Measurements from ENCODE around the gene LATS2.

Gene LATS2

GRCh38 chr13:20995245-20995838 lies 66.0 kb downstream of the LATS2 start:
- in situ Hi-C loops (cut with MboI; ENCODE audit: low sequenced_read_pairs): no loop called here

DNA sequence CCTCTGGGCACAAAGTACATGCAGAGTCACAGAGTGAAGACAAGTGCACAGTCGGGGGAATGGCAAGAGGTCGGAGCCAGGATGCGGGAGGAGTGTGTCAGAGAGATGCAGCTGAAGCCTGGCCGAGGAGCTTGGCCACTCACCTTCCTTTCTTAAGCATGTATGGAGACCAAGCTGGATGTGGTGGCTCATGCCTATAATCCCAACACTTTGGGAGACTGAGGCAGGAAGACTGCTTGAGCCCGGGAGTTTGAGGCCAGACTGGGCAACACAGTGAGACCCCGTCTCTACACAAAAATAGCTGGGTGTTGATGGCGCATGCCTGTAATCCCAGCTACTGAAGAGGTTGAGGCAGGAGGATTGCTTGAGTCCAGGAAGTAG lies 67.0 kb downstream of the LATS2 start:
- in situ Hi-C loops (cut with MboI; ENCODE audit: low sequenced_read_pairs): no loop called here

GRCh38 chr13:20993661-20994440 lies 67.5 kb downstream of the LATS2 start:
- in situ Hi-C loops (cut with MboI; ENCODE audit: low sequenced_read_pairs): no loop called here

DNA sequence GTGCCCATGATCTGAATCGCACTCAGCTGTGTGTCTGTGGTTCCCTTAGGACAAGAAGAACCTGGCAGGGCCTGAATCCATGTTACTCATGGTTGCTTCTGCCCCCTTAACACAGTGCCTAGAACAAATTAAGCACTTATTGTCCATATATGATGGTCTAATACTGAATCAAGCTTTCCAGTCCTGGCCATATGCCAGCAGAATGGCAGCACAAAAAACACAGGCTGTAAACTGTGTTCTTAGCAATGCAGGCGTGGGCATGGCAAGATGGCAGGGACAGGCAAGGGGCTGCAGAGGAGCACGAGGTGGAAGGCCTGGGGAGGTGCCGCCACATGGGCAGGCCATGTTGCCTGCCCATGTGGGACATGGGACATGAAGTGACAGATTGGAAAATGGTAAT lies 68.2 kb downstream of the LATS2 start:
- in situ Hi-C loops (cut with MboI; ENCODE audit: low sequenced_read_pairs): no loop called here

- in situ Hi-C loops (cut with MboI; ENCODE audit: low sequenced_read_pairs): no loop called here
These were observed 69.5 kb downstream of the LATS2 start for GRCh38 chr13:20991741-20992520.

DNA sequence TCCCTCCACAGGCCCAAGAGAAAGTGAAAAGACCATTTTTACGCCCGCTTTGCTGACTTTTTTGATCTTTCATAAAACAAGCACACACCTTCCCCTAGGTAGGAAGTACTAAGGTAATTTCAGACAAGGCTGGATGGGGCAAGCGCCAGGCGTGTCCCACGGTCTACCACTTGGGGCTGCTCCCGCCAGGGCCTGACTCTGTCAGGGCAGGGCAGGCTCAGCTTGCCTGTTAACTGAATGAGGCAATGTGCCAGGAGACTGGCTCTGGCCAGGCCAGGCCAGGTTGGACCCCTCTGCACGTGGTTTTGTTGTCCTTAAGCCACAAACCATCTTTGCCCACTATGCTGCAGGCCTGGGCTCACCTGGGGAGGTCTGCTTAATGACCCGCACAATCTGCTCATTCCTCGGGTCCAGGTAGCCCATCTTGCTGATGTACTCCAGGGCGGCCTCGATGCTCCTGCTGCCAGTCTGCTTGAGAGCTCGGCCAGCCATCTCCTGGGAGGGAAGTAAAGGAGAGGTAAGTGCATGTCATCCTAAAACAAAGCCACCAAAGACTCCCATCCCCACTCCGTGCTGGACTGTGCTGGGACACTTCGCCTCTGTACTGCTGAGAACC lies 70.4 kb downstream of the LATS2 start:
- in situ Hi-C loops (cut with MboI; ENCODE audit: low sequenced_read_pairs): no loop called here

DNA sequence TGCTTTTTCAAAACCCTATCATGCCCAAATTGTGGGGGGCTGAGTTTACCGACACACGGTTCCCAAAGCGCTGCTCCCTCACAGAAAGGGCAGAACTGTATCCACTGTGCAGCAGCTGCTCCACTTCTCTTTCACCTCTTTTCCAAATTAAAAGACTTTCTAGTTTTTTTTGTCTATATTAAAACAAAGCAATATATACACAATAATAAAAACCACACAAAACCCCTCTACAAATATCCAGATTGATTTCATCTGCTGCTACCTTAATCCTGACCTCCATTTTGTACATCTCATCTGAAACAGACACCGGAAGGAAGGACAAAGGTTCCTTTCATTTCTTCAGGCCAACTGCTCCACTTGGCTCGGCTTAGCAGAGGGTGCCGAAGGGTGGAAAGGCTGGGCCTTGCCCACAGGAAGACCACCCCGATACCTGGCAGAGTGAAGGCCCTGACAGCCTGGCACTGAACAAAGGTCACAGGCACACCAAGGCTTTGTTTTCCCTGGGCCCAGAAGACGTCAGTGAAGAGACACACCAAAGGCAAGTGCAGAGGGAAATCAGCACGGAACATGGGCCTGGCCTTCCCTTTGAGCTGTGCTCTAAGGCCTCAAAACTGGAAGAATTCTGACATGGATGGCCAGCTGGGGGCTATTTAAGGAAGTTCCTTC lies 71.6 kb downstream of the LATS2 start:
- in situ Hi-C loops (cut with MboI; ENCODE audit: low sequenced_read_pairs): no loop called here

DNA sequence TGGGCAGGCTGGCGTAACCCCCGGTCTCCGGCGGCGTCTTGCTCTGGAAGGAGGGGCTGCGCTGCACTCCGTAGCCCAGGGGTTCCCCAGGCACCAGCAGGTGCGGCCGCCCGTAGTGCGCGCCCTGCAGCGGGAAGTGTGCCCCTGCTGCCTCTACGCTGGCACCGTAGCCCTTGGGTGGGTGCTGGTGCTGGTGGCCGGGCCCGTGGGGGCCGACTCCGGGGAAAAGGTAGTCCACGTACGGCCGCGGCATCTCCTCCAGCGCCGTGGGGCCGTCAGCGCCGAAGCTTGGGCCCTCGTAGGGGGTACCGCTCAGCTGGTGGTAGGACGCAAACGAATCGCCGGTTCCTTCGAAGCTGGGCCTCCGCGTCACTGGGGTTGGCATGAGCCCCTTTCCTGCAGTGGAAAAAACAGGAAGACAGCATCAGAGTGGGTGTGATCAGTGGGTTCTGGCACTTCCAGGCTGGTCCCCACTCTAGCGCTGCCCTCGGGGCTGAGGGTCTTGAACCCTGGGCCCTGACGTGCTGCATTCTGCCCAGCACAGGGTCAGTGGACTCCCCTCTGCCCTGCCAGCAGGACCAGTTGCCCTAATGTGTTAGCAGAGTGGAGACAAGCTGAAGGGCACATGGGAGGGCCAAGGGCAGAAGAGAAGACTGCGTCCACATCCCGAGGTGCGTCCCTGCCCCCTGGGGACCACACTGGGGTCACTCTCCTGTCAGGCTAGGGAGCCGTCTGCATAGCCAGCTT lies 72.3 kb downstream of the LATS2 start:
- in situ Hi-C loops (cut with MboI; ENCODE audit: low sequenced_read_pairs): no loop called here

DNA sequence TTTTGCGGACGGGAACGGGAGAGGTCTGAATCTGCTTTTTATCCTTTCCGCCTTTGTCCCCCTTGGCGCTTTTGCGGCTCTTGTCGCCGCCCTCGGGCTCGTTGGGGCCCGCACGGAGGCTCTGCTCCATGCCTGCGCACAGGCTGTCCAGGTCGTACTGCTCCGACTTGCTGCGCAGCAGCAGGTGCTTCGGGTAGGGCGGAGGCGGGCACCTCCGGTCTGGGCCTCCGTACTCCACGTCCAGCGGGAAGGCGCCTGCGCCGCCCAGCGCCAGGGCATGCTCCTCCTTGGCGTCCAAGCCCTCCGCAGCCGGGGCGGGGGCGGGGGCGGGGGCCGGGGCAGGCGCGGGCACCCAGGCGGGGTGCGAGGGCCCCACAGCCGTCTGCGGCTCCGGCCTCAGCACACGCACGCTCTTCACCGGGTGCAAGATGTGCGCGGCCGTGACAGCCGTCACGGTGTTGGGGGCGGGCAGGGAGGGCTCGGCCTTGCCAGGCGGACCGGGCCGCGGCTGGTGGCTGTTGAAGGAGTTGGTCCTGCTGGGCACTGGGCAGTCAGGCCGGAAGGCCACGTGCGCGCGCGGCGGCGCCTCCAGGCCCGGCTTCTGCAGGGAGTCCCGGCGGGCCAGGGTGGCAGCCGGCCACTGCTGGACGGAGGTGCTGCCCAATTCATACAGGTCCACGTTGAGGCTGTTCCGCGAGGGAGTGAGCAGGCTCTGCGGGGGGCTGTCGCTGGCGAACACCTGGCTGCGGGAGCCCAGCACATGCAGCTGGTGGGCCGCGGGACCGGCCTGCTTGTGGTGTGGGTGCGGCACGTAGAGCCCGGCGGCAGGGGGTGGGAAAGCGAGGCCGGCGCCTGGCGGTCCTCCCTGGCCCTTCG lies 73.1 kb downstream of the LATS2 start:
- in situ Hi-C loops (cut with MboI; ENCODE audit: low sequenced_read_pairs): no loop called here

- in situ Hi-C loops (cut with MboI; ENCODE audit: low sequenced_read_pairs): no loop called here
These were observed 73.8 kb downstream of the LATS2 start for GRCh38 chr13:20987599-20987998.

GRCh38 chr13:20984879-20985278 lies 76.5 kb downstream of the LATS2 start:
- in situ Hi-C loops (cut with MboI; ENCODE audit: low sequenced_read_pairs): no loop called here

GRCh38 chr13:20983386-20983785 lies 78.0 kb downstream of the LATS2 start:
- in situ Hi-C loops (cut with MboI; ENCODE audit: low sequenced_read_pairs): no loop called here

DNA sequence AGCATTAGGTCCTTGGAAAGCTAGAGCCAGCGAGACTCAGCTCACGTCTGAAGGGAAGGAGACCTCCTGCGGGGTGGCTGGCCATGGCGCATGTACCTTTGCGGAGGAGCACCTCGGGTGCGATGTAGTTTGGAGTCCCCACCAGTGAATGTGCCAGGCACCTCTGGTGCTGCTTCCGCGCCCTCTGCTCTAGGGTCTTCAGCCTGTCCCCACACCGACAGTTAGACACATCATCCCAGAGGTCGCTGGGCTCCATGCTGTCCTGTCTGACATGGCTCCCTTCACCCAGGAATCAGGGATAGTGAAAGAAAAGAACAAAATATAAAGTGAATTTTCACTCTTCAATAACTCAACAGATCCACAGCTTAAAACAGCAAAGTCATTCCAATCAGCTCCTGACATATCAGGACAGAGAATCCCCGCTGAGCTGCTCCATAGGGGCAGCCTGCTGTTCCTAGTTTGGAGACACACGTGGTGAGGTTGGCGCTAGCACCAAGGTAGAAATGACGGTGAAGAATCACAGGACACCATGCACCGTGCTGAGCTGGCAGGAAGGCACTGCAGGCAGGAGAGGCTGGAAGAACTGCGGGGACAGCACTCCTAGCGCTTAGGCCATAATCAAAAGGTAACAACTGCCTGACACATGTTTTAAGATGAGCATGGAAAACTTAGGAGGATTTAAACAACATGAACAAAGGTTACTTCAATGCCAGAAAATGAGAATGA lies 79.9 kb downstream of the LATS2 start:
- in situ Hi-C loops (cut with MboI; ENCODE audit: low sequenced_read_pairs): no loop called here

GRCh38 chr13:20980899-20981298 lies 80.5 kb downstream of the LATS2 start:
- in situ Hi-C loops (cut with MboI; ENCODE audit: low sequenced_read_pairs): no loop called here

GRCh38 chr13:20980430-20980829 lies 81.0 kb downstream of the LATS2 start:
- in situ Hi-C loops (cut with MboI; ENCODE audit: low sequenced_read_pairs): no loop called here

DNA sequence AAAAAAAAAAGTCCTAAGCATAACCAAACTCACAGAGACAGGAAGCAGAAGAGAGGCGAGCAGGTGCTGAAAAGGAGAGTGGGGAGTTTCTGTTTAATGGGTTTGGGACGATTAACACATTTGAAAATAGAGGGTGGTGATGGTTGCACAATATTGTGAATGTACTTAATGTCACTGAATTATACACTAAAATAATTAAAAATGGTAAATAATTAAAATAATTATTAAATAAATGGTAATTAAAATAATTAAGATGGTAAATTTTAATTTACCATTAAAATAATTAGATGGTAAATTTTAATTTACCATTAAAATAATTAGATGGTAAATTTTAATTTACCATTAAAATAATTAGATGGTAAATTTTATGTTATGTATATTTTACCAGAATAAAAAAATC lies 84.0 kb downstream of the LATS2 start:
- in situ Hi-C loops (cut with MboI; ENCODE audit: low sequenced_read_pairs): no loop called here

DNA sequence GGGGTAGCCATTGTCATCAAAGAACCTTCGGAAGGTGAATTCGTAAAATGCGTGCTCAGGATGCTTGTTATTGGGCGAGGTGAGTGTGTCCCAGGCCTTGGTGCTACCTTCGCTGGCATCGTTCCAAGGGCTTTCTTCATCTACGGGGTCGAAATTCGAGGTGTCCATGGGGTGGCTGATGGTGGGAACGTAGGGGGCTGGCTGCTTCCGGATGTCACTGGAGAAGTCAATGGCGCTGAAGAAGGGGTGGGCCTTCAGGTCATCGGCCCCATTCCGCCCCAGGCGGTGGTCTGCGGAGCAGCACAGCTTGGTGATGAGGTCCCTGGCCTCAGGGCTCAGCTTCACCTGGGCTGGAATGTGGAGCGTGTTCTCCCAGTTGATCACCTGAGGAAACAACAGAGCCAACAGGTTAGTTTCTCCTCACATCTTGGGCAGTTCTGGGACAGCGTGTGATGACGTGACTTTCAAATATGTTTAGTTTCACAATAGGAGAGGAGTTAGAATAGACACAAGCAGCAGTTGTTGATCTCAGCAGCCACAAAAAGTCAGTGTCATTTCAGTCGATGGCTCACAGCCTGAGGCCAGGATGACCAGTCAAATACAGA lies 86.3 kb downstream of the LATS2 start:
- in situ Hi-C loops (cut with MboI; ENCODE audit: low sequenced_read_pairs): no loop called here

DNA sequence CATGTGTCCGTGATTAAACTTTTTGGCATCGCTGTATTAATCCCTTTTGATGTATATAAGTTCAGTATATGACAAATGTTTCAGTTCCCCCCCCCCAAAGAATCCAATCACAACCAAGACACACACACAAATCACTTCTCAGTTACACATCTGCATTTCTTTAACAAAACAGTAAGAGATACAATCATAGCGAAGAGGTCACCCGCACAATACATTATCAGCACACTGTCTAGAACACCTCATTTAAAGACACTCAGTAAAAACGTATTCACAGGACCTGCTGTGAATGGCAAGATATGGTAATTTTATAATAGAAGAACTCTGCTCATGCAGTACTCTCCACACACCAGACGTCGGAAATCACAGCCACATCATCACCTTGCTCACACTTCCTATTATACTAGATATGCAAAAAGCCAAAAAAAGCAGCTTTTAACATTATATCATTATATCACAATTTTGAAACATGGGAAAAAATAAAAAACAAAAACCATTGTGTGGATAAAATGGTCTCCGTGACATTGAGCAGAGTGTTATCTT lies 87.4 kb downstream of the LATS2 start:
- in situ Hi-C loops (cut with MboI; ENCODE audit: low sequenced_read_pairs): no loop called here
